HEK293 (cell line): ENCODE data around the gene FOXJ2.

Experiments used
- GLIS1 ChIP-seq: fragments of 450-650 bp; formaldehyde crosslinking; IDR thresholded peaks from 2 replicates; pipeline ENCODE4 v1.5.1; 2016; ENCODE audit warnings: missing biosample characterization, missing genetic modification characterization
- KLF8 ChIP-seq: fragments of 450-650 bp; formaldehyde crosslinking; IDR thresholded peaks from 2 replicates; pipeline ENCODE4 v1.5.1; 2016; ENCODE audit warnings: missing biosample characterization, missing genetic modification characterization
- KLF9 ChIP-seq: fragments of 450-650 bp; formaldehyde crosslinking; IDR thresholded peaks from 2 replicates; pipeline ENCODE4 v1.5.1; 2016; ENCODE audit warnings: missing biosample characterization, missing genetic modification characterization, low read depth
- MEIS1 ChIP-seq: sonication (generic); formaldehyde crosslinking; IDR thresholded peaks from 2 replicates; pipeline ENCODE4 v1.8.1; 2022; ENCODE audit warnings: missing genetic modification reagents, mild to moderate bottlenecking, borderline replicate concordance
- MYNN ChIP-seq: fragments of 450-650 bp; formaldehyde crosslinking; IDR thresholded peaks from 2 replicates; pipeline ENCODE4 v1.5.1; 2016; ENCODE audit warnings: missing biosample characterization, missing genetic modification characterization, borderline replicate concordance
- PATZ1 ChIP-seq: fragments of 450-650 bp; formaldehyde crosslinking; IDR thresholded peaks from 2 replicates; pipeline ENCODE4 v1.5.1; 2016; ENCODE audit warnings: missing biosample characterization, missing genetic modification characterization
- SETDB1 ChIP-seq: IDR thresholded peaks from one replicate; pipeline ENCODE4 v1.6.1; 2017; ENCODE audit warnings: mild to moderate bottlenecking, low read length, moderate library complexity, mixed read lengths; ENCODE audit not compliant: insufficient read length
- SP2 ChIP-seq: fragments of 450-650 bp; formaldehyde crosslinking; IDR thresholded peaks from 2 replicates; pipeline ENCODE4 v1.5.1; 2016; ENCODE audit warnings: missing biosample characterization, missing genetic modification characterization
- TRIM28 ChIP-seq: IDR thresholded peaks from 2 replicates; pipeline ENCODE4 v1.6.1; 2011; ENCODE audit warnings: low read length, control low read depth, borderline replicate concordance
- TSHZ1 ChIP-seq: fragments of 450-650 bp; formaldehyde crosslinking; IDR thresholded peaks from 2 replicates; pipeline ENCODE4 v1.5.1; 2016; ENCODE audit warnings: missing biosample characterization, missing genetic modification characterization, borderline replicate concordance
- WT1 ChIP-seq: fragments of 450-650 bp; formaldehyde crosslinking; IDR thresholded peaks from 2 replicates; pipeline ENCODE4 v1.5.1; 2016; ENCODE audit warnings: missing biosample characterization, missing genetic modification characterization
- ZBTB7A ChIP-seq: fragments of 450-650 bp; formaldehyde crosslinking; IDR thresholded peaks from 2 replicates; pipeline ENCODE4 v1.5.1; 2016; ENCODE audit warnings: low read depth, missing biosample characterization, missing genetic modification characterization
- ZNF138 ChIP-seq: fragments of 450-650 bp; formaldehyde crosslinking; IDR thresholded peaks from 2 replicates; pipeline ENCODE4 v1.5.1; 2016; ENCODE audit warnings: missing biosample characterization, missing genetic modification characterization, borderline replicate concordance
- ZNF2 ChIP-seq: fragments of 450-650 bp; formaldehyde crosslinking; IDR thresholded peaks from 2 replicates; pipeline ENCODE4 v1.5.1; 2016; ENCODE audit warnings: missing biosample characterization, missing genetic modification characterization
- ZNF214 ChIP-seq: fragments of 450-650 bp; formaldehyde crosslinking; IDR thresholded peaks from 2 replicates; pipeline ENCODE4 v1.5.1; 2017; ENCODE audit warnings: missing biosample characterization, mild to moderate bottlenecking, missing genetic modification characterization, borderline replicate concordance
- ZNF221 ChIP-seq: fragments of 450-650 bp; formaldehyde crosslinking; IDR thresholded peaks from 2 replicates; pipeline ENCODE4 v1.5.1; 2017; ENCODE audit warnings: missing biosample characterization, missing genetic modification characterization, borderline replicate concordance
- ZNF23 ChIP-seq: fragments of 450-650 bp; formaldehyde crosslinking; IDR thresholded peaks from 2 replicates; pipeline ENCODE4 v1.5.1; 2016; ENCODE audit warnings: missing biosample characterization, missing genetic modification characterization, borderline replicate concordance
- ZNF26 ChIP-seq: fragments of 450-650 bp; formaldehyde crosslinking; IDR thresholded peaks from 2 replicates; pipeline ENCODE4 v1.5.1; 2016; ENCODE audit warnings: missing biosample characterization, missing genetic modification characterization
- ZNF274 ChIP-seq, 2 experiments: fragments of 200-500 bp in 1 of 2; fragments of 450-650 bp in 1 of 2; sonication (Bioruptor generic) in 1 of 2; formaldehyde crosslinking in 1 of 2; IDR thresholded peaks; 2 replicates each; pipeline versions ENCODE4 v1.5.1 to v1.6.1; 2014 to 2016; ENCODE audit warnings: borderline replicate concordance in 1 of 2, inconsistent platforms in 1 of 2, low read length in 1 of 2, missing biosample characterization in 1 of 2, missing genetic modification characterization in 1 of 2
- ZNF398 ChIP-seq: fragments of 450-650 bp; formaldehyde crosslinking; IDR thresholded peaks from 2 replicates; pipeline ENCODE4 v1.5.1; 2017; ENCODE audit warnings: missing biosample characterization, missing genetic modification characterization
- ZNF449 ChIP-seq: fragments of 450-650 bp; formaldehyde crosslinking; IDR thresholded peaks from 2 replicates; pipeline ENCODE4 v1.5.1; 2017; ENCODE audit warnings: missing biosample characterization, mild to moderate bottlenecking, missing genetic modification characterization, moderate library complexity
- ZNF473 ChIP-seq: fragments of 450-650 bp; formaldehyde crosslinking; IDR thresholded peaks from 2 replicates; pipeline ENCODE4 v1.5.1; 2017; ENCODE audit warnings: missing biosample characterization, missing genetic modification characterization
- ZNF610 ChIP-seq: fragments of 450-650 bp; formaldehyde crosslinking; IDR thresholded peaks from 2 replicates; pipeline ENCODE4 v1.5.1; 2016; ENCODE audit warnings: missing biosample characterization, missing genetic modification characterization, borderline replicate concordance
- ZNF677 ChIP-seq: fragments of 450-650 bp; IDR thresholded peaks from 2 replicates; pipeline ENCODE4 v1.5.0; 2018; ENCODE audit warnings: missing biosample characterization, mild to moderate bottlenecking, missing genetic modification characterization, moderate library complexity
- ZNF701 ChIP-seq: fragments of 450-650 bp; formaldehyde crosslinking; IDR thresholded peaks from 2 replicates; pipeline ENCODE4 v1.5.1; 2016; ENCODE audit warnings: missing biosample characterization, missing genetic modification characterization
- ZNF76 ChIP-seq: fragments of 450-650 bp; formaldehyde crosslinking; IDR thresholded peaks from 2 replicates; pipeline ENCODE4; 2016; ENCODE audit warnings: low read depth, missing biosample characterization, missing genetic modification characterization, borderline replicate concordance
- ZNF791 ChIP-seq: fragments of 450-650 bp; formaldehyde crosslinking; IDR thresholded peaks from 2 replicates; pipeline ENCODE4 v1.5.1; 2016; ENCODE audit warnings: missing biosample characterization, missing genetic modification characterization
- ZNF843 ChIP-seq: fragments of 450-650 bp; formaldehyde crosslinking; IDR thresholded peaks from 2 replicates; pipeline ENCODE4 v1.5.1; 2016; ENCODE audit warnings: missing biosample characterization, missing genetic modification characterization
- TF ChIP-seq, protein P1 (sequence below): fragments of 450-650 bp; formaldehyde crosslinking; IDR thresholded peaks from 2 replicates; pipeline ENCODE4 v1.5.1; 2016; ENCODE audit warnings: missing biosample characterization, missing genetic modification characterization

Gene FOXJ2

GRCh38 chr12:8038659-8039114 lies 6.2 kb downstream of the FOXJ2 start (continued):
- no peak for TF ChIP-seq ZNF677 (tag by site-specific recombination)
- no peak for TF ChIP-seq KLF8 (tag by site-specific recombination)
- TF ChIP-seq PATZ1 (tag by site-specific recombination) = peak; percentile 67
- TF ChIP-seq ZNF2 (tag by site-specific recombination) = peak; percentile 59; the same call in 1 of the 2 replicates
- no peak for TF ChIP-seq MEIS1 (CRISPR knock-in tag)
- TF ChIP-seq WT1 (tag by site-specific recombination) = peak; percentile 40; the same call in 1 of the 2 replicates
- TF ChIP-seq ZNF214 (tag by site-specific recombination) = no peak
- TF ChIP-seq ZNF843 (tag by site-specific recombination) = peak; percentile 58; the same call in 1 of the 2 replicates
- TF ChIP-seq TSHZ1 (tag by site-specific recombination) = no peak
- no peak for TF ChIP-seq SETDB1
- TF ChIP-seq ZNF398 (tag by site-specific recombination) = peak; percentile 56
- no peak for TF ChIP-seq ZNF23 (tag by site-specific recombination)
- peak; percentile 21; the same call in 1 of the 2 replicates for TF ChIP-seq ZNF610
- no peak for TF ChIP-seq ZNF701 (tag by site-specific recombination)
- no peak for TF ChIP-seq ZBTB7A (tag by site-specific recombination)
- TF ChIP-seq ZNF791 (tag by site-specific recombination) = no peak
- peak; percentile 90 for TF ChIP-seq ZNF449 (tag by site-specific recombination)
- no peak for TF ChIP-seq ZNF76
- peak; percentile 89 for TF ChIP-seq GLIS1 (tag by site-specific recombination)
- no peak for TF ChIP-seq ZNF221 (tag by site-specific recombination)
- no peak for TF ChIP-seq ZNF26
- TF ChIP-seq ZNF138 = no peak
- TF ChIP-seq MYNN = no peak
- TF ChIP-seq ZNF473 = no peak
- TF ChIP-seq KLF9 = no peak; the same call in 1 of the 2 replicates
- TF ChIP-seq ZNF274 (IDR thresholded peaks at IDR 0.05; ENCODE audit: low read length) = no peak
- no peak for TF ChIP-seq ZNF274 (tag by site-specific recombination; IDR thresholded peaks at IDR 0.05; ENCODE audit: borderline replicate concordance)
- peak; percentile 82 for TF ChIP-seq SP2
- TF ChIP-seq, protein P1, sequence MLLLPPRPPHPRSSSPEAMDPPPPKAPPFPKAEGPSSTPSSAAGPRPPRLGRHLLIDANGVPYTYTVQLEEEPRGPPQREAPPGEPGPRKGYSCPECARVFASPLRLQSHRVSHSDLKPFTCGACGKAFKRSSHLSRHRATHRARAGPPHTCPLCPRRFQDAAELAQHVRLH = peak; percentile 78
- TF ChIP-seq TRIM28 = 0 out of 2 replicates have a peak, but pooled peaks have one; percentile 27
